K562 (cell line): ENCODE data around the gene KIF6.

Experiments used
- CTCF ChIP-seq, 3 experiments: IDR thresholded peaks in 2 of 3; conservative IDR thresholded peaks in 1 of 3; 2 replicates each; pipeline ENCODE4 v1.5.1; 2011 to 2012; ENCODE audit warnings: low read length in 3 of 3, mild to moderate bottlenecking in 3 of 3, control low read depth in 2 of 3, improper control_type of control experiment in 1 of 3, inconsistent platforms in 1 of 3, low read depth in 1 of 3, mixed read lengths in 1 of 3, moderate library complexity in 1 of 3; ENCODE audit not compliant: insufficient read depth in 2 of 3
- FIP1L1 ChIP-seq: fragments of 200-400 bp; formaldehyde crosslinking; IDR thresholded peaks from 2 replicates; pipeline ENCODE4 v1.6.1; 2018; ENCODE audit warnings: mild to moderate bottlenecking, low read depth, low read length; ENCODE audit not compliant: poor library complexity, severe bottlenecking
- FOSL1 ChIP-seq: fragments of 200-800 bp; sonication (Bioruptor generic); conservative IDR thresholded peaks from 2 replicates; pipeline ENCODE4 v1.6.1; 2016; ENCODE audit warnings: missing genetic modification characterization, missing compliant biosample characterization
- KDM1A ChIP-seq, 2 experiments: fragments of 450-650 bp; IDR thresholded peaks; 2 replicates each; pipeline ENCODE4 v1.6.1; 2016; ENCODE audit warnings: mild to moderate bottlenecking in 2 of 2
- POLR2AphosphoS5 ChIP-seq: IDR thresholded peaks from 2 replicates; pipeline ENCODE4 v1.6.1; 2011; ENCODE audit warnings: mild to moderate bottlenecking, low read depth, low read length, moderate library complexity; ENCODE audit not compliant: control insufficient read depth, insufficient read depth
- YY1 ChIP-seq, 3 experiments: IDR thresholded peaks; 2 replicates each; pipeline ENCODE4 v1.6.1; 2011; ENCODE audit warnings: low read length in 2 of 3, mild to moderate bottlenecking in 2 of 3, moderate library complexity in 2 of 3, borderline replicate concordance in 1 of 3, control low read depth in 1 of 3, low read depth in 1 of 3; ENCODE audit not compliant: insufficient read depth in 3 of 3, insufficient replicate concordance in 2 of 3, control insufficient read depth in 1 of 3, insufficient read length in 1 of 3; ENCODE audit errors: extremely low read depth in 1 of 3
- ZFP30 ChIP-seq: fragments of 250-450 bp; sonication (Bioruptor Pico); IDR thresholded peaks from 2 replicates; pipeline ENCODE4 v1.8.0; 2022; ENCODE audit warnings: moderate library complexity, mild to moderate bottlenecking, inconsistent platforms, borderline replicate concordance
- ZFX ChIP-seq: sonication (generic); formaldehyde crosslinking; IDR thresholded peaks from 2 replicates; pipeline ENCODE4 v1.8.0; 2022; ENCODE audit warnings: mild to moderate bottlenecking, missing genetic modification reagents, moderate library complexity
- TF ChIP-seq, protein P1 (sequence below): IDR thresholded peaks from 2 replicates; pipeline ENCODE4 v1.6.1; 2016; ENCODE audit warnings: missing genetic modification characterization, missing compliant biosample characterization

DNA sequence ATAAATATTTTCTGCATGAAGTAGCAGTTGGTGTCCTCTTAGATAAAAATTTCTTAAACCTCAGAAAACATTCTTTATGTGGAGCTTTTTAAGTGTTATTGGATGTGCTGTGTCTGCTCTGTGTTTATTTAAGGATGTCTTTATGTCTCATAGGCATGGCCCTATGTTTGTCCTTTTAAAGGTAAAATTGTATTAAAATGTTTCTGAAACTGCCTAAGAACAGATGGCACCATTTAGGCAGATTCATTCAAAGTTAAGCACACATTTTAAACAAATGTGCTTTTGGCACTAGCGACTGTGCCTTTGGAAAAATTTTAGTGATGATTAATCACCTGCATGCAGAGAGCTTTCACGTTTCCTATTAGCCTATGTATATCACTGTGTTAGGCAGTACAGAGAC is 125.2 kb downstream of the KIF6 start:
- TF ChIP-seq POLR2AphosphoS5 (no peak), ZFX (no peak), FOSL1 (tag) (no peak), CTCF (IDR thresholded peaks at IDR 0.05 in 2 of 3, conservative IDR thresholded peaks at IDR 0.05 in 1 of 3; ENCODE audit: insufficient read depth in 2 of 3, low read depth in 1 of 3, low read length in 3 of 3) (no peak), ZFP30 (CRISPR knock-in tag) (no peak), FIP1L1 (no peak), YY1 (IDR thresholded peaks at IDR 0.05; ENCODE audit: borderline replicate concordance in 1 of 3, control insufficient read depth in 1 of 3, extremely low read depth in 1 of 3, insufficient read depth in 3 of 3, insufficient read length in 1 of 3, insufficient replicate concordance in 2 of 3, low read depth in 1 of 3, low read length in 2 of 3) (no peak), KDM1A (IDR thresholded peaks at IDR 0.05) (no peak)
- TF ChIP-seq, protein P1, sequence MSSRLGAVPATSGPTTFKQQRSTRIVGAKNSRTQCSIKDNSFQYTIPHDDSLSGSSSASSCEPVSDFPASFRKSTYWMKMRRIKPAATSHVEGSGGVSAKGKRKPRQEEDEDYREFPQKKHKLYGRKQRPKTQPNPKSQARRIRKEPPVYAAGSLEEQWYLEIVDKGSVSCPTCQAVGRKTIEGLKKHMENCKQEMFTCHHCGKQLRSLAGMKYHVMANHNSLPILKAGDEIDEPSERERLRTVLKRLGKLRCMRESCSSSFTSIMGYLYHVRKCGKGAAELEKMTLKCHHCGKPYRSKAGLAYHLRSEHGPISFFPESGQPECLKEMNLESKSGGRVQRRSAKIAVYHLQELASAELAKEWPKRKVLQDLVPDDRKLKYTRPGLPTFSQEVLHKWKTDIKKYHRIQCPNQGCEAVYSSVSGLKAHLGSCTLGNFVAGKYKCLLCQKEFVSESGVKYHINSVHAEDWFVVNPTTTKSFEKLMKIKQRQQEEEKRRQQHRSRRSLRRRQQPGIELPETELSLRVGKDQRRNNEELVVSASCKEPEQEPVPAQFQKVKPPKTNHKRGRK (tag), result no peak
